Erythroblast (primary cell): ENCODE measurements around the gene RNF151.
"Not testable (repeated sequence)": the region's sequence is repeated elsewhere in the genome, so short reads cannot be mapped to it uniquely, and the experiment has no call there.

Experiments
- DNase-seq, 2 experiments: peaks; one replicate each; lab custom pipeline; 2025; lab: John Stamatoyannopoulos, UW
- GATA1 ChIP-seq: IDR thresholded peaks from 2 replicates; pipeline ENCODE4 v1.6.1; 2011; ENCODE audit warnings: low read depth, mild to moderate bottlenecking, control low read depth, low read length, moderate library complexity
- POLR2A ChIP-seq: IDR thresholded peaks from 2 replicates; pipeline ENCODE4 v1.6.1; 2011; ENCODE audit warnings: mild to moderate bottlenecking, low read length

The RNF151 gene

DNA sequence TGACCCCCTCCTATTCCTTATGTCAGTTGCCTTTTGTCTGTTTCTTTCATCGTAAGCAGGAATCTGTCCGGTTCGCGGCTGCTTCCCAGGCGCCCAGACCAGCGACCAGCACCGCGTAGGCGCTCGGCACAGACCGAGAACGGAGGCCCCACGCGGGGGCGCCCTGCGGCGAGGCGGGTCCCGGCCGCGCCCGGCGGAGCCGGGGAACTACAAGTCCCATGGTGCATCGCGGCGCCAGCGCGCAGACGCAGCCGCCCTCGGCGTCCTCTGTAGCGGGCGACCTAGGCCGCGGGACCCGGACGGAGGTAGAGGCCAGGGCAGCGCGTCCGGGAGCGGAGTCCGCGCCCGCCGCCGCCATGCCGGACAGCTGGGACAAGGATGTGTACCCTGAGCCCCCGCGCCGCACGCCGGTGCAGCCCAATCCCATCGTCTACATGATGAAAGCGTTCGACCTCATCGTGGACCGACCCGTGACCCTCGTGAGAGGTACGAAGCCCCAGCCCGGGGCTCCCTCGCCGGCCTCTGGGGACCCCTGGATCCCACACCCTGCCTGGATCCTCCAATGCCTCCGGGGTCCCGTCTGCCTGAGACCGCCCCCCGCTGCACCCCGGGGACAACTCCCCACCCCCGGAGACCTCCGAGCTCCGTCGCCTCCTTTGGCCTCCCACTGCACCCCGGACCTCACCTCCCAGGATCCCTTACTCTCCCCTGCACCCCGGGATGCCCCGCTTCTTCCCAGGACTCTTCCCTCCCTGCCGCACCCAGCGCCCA is 7.2 kb upstream of the RNF151 start, which contains the start of gene NDUFB10:
Gene NDUFB10 (plus strand): TSS at position 270 of the 771 bp plus-strand sequence. CDS start 87 bp downstream, at position 357.
- peak; percentile 91 to 95 for DNase-seq
- TF ChIP-seq POLR2A: peak; percentile 66
- TF ChIP-seq GATA1: no peak

- TF ChIP-seq POLR2A: peak; percentile 83
- TF ChIP-seq GATA1: no peak
- peak in 1 of 2 experiments; percentile 64 for DNase-seq
Measured at GRCh38 chr16:1960665-1961630, 5.7 kb upstream of the RNF151 start.

DNA sequence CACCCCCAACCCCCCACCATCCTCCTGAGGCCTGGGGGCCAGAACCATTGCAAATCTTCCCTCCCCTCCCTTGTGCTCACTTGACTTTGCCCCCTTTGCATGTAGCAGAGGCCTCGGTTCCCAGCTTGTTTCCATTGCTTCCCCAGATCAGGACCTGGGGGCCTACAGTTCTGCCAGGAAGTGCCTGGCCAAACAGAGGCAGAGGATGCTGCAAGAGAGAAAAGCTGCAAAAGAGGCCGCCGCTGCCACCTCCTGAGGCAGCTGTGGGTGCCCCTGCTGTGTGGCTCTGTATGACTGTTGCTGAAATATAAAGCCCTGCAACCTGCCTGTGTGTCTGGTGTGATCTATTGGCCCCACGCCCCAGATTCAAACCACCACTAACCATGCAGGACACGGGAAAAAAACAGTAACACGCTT is 5.0 kb upstream of the RNF151 start:
- peak in 1 of 2 experiments; percentile 41 for DNase-seq
- TF ChIP-seq GATA1: no peak
- TF ChIP-seq POLR2A: no peak

GRCh38 chr16:1962161-1963153 is 4.2 kb upstream of the RNF151 start:
- not testable (repeated sequence) for DNase-seq
- peak; percentile 4 for TF ChIP-seq POLR2A

- peak; percentile 73 to 81 for DNase-seq
- TF ChIP-seq GATA1 (no peak), POLR2A (no peak)
Measured at GRCh38 chr16:1963806-1964505, 2.7 kb upstream of the RNF151 start.

DNA sequence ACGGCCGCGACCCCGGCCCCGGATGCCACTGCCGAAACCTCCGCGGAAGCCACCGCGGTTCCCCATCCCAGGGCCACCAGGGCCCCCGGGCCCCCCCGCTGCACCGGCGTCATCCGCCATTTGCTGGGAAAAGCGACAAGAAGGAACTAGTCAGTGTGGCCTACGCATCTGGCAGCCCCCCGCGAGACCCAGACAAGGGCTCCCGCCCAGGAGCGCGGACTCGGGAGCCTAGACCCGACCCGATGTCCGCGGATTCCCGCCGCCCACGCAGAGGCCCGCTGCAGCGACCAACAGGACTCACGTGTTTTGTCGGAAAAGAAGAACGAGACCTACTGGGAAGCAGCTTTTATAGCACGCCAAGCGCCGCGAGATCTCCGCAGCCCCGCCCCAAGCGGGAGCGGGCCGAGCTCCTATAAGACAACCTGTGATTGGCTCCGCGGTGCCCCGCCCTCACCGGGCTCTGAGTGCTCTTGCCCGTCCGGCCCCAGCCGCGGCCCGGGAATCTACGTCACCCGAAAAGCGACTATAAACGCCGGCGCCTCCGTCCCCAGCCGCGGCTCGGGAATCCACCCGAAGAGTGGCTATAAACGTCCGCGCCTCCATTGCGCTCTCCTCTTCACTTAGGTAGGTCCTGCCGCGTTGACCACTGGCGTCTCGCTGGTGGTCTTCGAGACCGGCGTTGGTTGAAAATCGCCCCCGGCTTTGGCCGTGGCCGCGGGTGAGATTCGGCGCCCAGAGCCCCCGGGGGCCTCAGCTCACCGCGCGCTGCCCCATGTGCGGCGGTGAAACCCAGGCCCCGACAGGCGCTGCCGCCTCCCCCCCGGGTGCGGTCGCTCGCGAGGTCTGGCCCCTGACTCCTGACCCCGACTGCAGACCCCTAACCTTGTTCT is 1.9 kb upstream of the RNF151 start, which contains the start of gene RPS2:
Gene RPS2 (minus strand): TSS at position 321 of the 890 bp plus-strand sequence. CDS start 201 bp downstream, at position 120.
- TF ChIP-seq POLR2A (peak; percentile 99), GATA1 (no peak)
- DNase-seq: peak; percentile 99

- no peak for TF ChIP-seq GATA1
- TF ChIP-seq POLR2A: no peak
- peak; percentile 66 to 73 for DNase-seq
Measured at GRCh38 chr16:1965396-1966001, 1.2 kb upstream of the RNF151 start.

DNA sequence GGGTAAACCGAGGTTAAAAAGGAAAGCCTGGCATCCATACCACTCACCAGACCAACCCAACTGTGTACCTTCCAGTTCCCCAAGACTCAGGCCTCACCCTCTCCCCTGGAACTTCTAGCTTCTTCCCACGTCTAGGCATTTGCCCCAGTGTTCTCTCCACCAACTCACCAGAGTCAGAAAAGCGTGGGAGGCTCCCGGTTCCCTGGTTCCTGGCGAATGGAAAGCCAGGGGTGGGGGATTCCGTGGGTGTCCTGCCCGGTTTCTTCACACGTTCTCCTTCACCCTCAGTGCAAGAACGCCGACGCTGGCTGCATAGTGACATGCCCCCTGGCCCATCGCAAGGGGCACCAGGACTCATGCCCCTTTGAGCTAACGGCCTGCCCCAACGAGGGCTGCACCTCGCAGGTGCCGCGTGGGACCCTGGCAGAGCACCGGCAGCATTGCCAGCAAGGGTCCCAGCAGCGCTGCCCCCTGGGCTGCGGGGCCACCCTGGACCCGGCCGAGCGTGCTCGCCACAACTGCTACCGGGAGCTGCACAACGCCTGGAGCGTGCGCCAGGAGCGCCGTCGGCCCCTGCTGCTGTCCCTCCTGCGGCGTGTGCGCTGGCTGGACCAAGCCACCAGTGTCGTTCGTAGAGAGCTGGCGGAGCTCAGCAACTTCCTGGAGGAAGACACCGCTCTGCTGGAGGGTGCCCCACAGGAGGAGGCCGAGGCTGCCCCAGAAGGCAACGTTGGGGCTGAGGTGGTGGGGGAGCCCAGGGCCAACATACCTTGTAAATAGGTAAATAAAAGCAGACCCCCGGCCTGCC is 1.7 kb downstream of the RNF151 start:
- no peak for TF ChIP-seq POLR2A
- TF ChIP-seq GATA1: no peak
- no peak for DNase-seq

GRCh38 chr16:1971796-1972489 is 5.3 kb downstream of the RNF151 start, which contains the start of gene TBL3:
Gene TBL3, plus strand, starts transcription at chr16:1972053. Its CDS starts 112 bp downstream, at chr16:1972165.
- TF ChIP-seq GATA1: no peak
- TF ChIP-seq POLR2A: peak; percentile 97
- peak; percentile 97 to 98 for DNase-seq
